Lung (tissue), 12 donors: ENCODE results near the gene QPRT. TPM values are rescaled to one million over a fixed set of nuclear protein-coding genes. Genes with fewer than 3 reads are reported as not detected.
"Not testable (repeated sequence)": the region's sequence is repeated elsewhere in the genome, so short reads cannot be mapped to it uniquely, and the experiment has no call there.

Source experiments
- ATAC-seq: fragments of 200-7000 bp; cut with Tn5 transposase; one replicate; pipeline ENCODE4 v1.9.1; 2020; ENCODE audit warnings: moderate number of reproducible peaks; ENCODE audit not compliant: insufficient read depth, low FRiP score
- DNase-seq, 3 donors: peaks; one replicate each; pipeline ENCODE4 v3.0.0-alpha.2; 2013 to 2017
- H3K27ac ChIP-seq, 2 donors: one replicate each; pipeline ENCODE4 v1.5.1; 2013; ENCODE audit warnings: mild to moderate bottlenecking in 2 of 2, moderate library complexity in 2 of 2, control low read depth in 1 of 2, inconsistent platforms in 1 of 2, low read depth in 1 of 2, low read length in 1 of 2
- H3K27me3 ChIP-seq, 3 donors: one replicate each; pipeline ENCODE4 v1.5.1; 2013; ENCODE audit warnings: low read length in 2 of 3; ENCODE audit not compliant: control insufficient read depth in 3 of 3, insufficient read depth in 3 of 3
- H3K36me3 ChIP-seq, 4 donors: one replicate each; pipeline ENCODE4 v1.5.1; 2013; ENCODE audit warnings: low read length in 4 of 4, mild to moderate bottlenecking in 1 of 4, moderate library complexity in 1 of 4; ENCODE audit not compliant: control insufficient read depth in 4 of 4, insufficient read depth in 4 of 4
- H3K4me1 ChIP-seq, 5 donors: one replicate each; pipeline ENCODE4 v1.5.1; 2013; ENCODE audit warnings: low read length in 5 of 5, mild to moderate bottlenecking in 2 of 5, moderate library complexity in 1 of 5; ENCODE audit not compliant: control insufficient read depth in 5 of 5, insufficient read depth in 5 of 5
- H3K4me3 ChIP-seq: one replicate; pipeline ENCODE4 v1.5.1; 2013; ENCODE audit warnings: mild to moderate bottlenecking, control low read depth, moderate library complexity
- H3K9ac ChIP-seq, 2 donors: one replicate each; pipeline ENCODE4 v1.5.1; 2013; ENCODE audit warnings: low read length in 2 of 2, control low read depth in 1 of 2; ENCODE audit not compliant: insufficient read depth in 1 of 2
- H3K9me3 ChIP-seq, 4 donors: one replicate each; pipeline ENCODE4 v1.5.1; 2013; ENCODE audit warnings: low read length in 3 of 4, mild to moderate bottlenecking in 1 of 4, moderate library complexity in 1 of 4; ENCODE audit not compliant: control insufficient read depth in 4 of 4, insufficient read depth in 3 of 4
- WGBS, 2 donors: extraction: QIAGEN DNeasy Blood & Tissue Kit; methylation state at CpG; one replicate each; pipeline ENCODE4 v1.1.7; 2013; 5-methylcytosine and 5-hydroxymethylcytosine counted together
- polyA plus RNA-seq, 2 donors: library from polyadenylated mRNA; stranded (reverse); fragments of 200-250 nt; gene quantifications; one replicate each; pipeline ENCODE4 v1.2.1, GENCODE V29; 2013
- total RNA-seq, 2 donors: library from RNA; depleted of rRNA in 1 of 2; stranded (reverse); fragments of >200 nt in 1 of 2; gene quantifications; one replicate each; pipeline ENCODE4 v1.2.1, GENCODE V29; 2014 to 2021
- TF ChIP-seq, protein P1 (sequence below): IDR thresholded peaks from 2 replicates; pipeline ENCODE4 v1.5.1; 2012; ENCODE audit warnings: mild to moderate bottlenecking; ENCODE audit errors: control extremely low read depth, extremely low read depth
- donor health status: control.
- donor health status: control.
- donor health status: Bipolar disorder and iron deficiency.
- donor health status: healthy.
- donor health status: DM: yes; HTN: yes; CAD: no.

The QPRT gene
- total and polyA plus RNA-seq, 4 donors, result 8.7 to 23.1 (median 15.8) TPM

DNA sequence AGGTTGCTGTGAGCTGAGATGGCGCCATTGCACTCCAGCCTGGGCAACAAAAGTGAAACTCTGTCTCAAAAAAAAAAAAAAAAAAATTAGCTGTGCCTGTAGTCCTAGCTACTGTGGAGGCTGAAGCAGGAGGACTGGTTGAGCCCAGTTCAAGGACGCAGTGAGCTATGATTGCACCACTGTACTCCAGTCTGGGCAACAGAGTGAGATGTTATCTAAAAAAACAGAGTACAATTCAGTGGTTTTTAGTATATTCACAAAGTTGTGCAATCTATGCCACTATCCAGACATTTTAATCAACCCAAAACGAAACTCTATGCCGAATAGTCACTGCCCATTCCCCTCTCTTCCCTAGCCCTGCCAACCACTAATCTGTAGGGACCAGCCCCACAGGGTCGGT lies 41.7 kb downstream of the QPRT start:
- no peak for ATAC-seq
- TF ChIP-seq, protein P1, sequence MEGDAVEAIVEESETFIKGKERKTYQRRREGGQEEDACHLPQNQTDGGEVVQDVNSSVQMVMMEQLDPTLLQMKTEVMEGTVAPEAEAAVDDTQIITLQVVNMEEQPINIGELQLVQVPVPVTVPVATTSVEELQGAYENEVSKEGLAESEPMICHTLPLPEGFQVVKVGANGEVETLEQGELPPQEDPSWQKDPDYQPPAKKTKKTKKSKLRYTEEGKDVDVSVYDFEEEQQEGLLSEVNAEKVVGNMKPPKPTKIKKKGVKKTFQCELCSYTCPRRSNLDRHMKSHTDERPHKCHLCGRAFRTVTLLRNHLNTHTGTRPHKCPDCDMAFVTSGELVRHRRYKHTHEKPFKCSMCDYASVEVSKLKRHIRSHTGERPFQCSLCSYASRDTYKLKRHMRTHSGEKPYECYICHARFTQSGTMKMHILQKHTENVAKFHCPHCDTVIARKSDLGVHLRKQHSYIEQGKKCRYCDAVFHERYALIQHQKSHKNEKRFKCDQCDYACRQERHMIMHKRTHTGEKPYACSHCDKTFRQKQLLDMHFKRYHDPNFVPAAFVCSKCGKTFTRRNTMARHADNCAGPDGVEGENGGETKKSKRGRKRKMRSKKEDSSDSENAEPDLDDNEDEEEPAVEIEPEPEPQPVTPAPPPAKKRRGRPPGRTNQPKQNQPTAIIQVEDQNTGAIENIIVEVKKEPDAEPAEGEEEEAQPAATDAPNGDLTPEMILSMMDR, result no peak
- WGBS, 2 donors, result 40 to 72% methylated on average over 5 of the region's 5 CpGs

DNA sequence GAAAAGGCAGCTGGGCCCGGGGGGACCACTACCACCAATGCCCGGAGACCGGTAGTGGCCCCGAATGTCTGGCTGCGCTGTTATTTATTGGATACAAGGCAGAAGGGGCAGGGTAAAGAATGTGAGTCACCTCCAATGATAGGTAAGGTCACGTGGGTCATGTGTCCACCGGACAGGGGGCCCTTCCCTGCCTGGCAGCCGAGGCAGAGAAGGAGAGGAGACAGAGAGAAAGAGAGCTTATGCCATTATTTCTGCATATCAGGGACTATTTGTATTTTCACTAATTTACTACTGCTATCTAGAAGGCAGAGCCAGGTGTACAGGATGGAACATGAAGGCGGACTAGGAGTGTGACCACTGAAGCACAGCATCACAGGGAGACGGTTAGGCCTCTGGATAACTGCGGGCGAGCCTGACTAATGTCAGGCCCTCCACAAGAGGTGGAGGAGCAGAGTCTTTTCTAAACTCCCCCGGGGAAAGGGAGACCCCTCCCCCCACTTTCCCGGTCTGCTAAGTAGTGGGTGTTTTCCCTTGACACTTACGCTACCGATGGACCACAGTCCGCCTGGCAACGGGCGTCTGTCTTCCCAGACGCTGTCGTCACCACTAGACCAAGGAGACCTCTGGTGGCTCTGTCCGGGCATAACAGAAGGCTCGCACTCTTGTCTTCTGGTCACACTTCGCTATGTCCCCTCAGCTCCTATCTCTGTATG lies 42.3 kb downstream of the QPRT start:
- H3K4me1 ChIP-seq, H3K27ac ChIP-seq, ATAC-seq, H3K36me3 ChIP-seq, H3K4me3 ChIP-seq, H3K9me3 ChIP-seq, H3K27me3 ChIP-seq, H3K9ac ChIP-seq: not testable (repeated sequence)
- WGBS, 2 donors, result 42 to 45% methylated on average over 21 to 23 of the region's 24 CpGs
- TF ChIP-seq, protein P1, result peak; percentile 44
- peak; percentile 77 to 82 (median 80) for DNase-seq

More for the DNA sequence above, 41.7 kb downstream of the QPRT start:
- H3K4me3 ChIP-seq, result no peak overlapping the region
- no peak overlapping the region for H3K9ac ChIP-seq
- no peak overlapping the region for H3K27ac ChIP-seq
- H3K36me3 ChIP-seq, result no peaks in the 10 kb centered on the region
- H3K9me3 ChIP-seq, result no peaks in the 10 kb centered on the region
- H3K4me1 ChIP-seq, result no peaks in the 10 kb centered on the region
- DNase-seq, result no peak
- H3K27me3 ChIP-seq, result no peaks in the 10 kb centered on the region

DNA sequence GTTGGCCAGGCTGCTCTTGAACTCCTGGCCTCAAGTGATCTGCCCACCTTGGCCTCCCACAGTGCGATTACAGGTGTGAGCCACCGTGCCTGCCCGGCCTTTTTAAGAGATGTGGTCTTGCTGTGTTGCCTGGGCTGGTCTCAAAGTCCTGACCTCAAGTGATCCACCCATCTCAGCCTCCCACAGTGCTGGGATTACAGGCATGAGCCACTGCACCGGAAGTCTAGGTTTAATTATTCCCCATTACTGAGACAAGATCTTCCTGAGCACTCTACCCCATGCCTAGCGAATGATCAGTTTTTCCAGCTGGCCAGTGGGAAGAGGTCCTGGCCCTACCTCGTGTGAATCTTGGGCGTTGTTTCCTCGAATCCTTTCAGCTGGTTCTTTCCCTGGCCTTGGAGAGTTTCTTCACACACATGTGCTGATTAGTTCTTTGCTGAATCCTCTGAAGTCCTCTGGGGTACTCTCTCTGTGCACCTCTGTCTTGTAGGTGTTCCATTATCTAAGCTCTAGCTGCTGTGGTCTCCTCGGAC lies 47.9 kb downstream of the QPRT start:
- H3K9me3 ChIP-seq, result no peaks in the 10 kb centered on the region
- WGBS, 2 donors, result 84 to 89% methylated on average over 9 of the region's 9 CpGs
- no peaks in the 10 kb centered on the region for H3K36me3 ChIP-seq
- H3K4me1 ChIP-seq, result no peaks in the 10 kb centered on the region
- H3K4me3 ChIP-seq, result no peak overlapping the region
- H3K9ac ChIP-seq, result no peak overlapping the region
- ATAC-seq (no peak), DNase-seq (no peak)
- no peaks in the 10 kb centered on the region for H3K27me3 ChIP-seq
- TF ChIP-seq, protein P1, result no peak
- no peak overlapping the region for H3K27ac ChIP-seq
